Progenitor cell of endocrine pancreas (in vitro differentiated cells): ENCODE data around the gene RRH. TPM values are rescaled to one million over a fixed set of nuclear protein-coding genes. Genes with fewer than 3 reads are reported as not detected.

Experiments
- DNase-seq: peaks from one replicate; pipeline ENCODE4 v3.0.0; 2021; ENCODE audit warnings: low spot score; ENCODE audit not compliant: unreplicated experiment
- H3K27ac Mint-ChIP-seq: 2 replicates; pipeline ENCODE4 v1.8.0; 2021; ENCODE audit warnings: mild to moderate bottlenecking, moderate library complexity, mixed read lengths
- H3K27me3 Mint-ChIP-seq: 2 replicates; pipeline ENCODE4 v1.8.0; 2021; ENCODE audit warnings: mixed read lengths
- H3K36me3 Mint-ChIP-seq: 2 replicates; pipeline ENCODE4 v1.8.0; 2022; ENCODE audit warnings: mixed read lengths; ENCODE audit not compliant: insufficient read depth
- H3K4me1 Mint-ChIP-seq: 2 replicates; pipeline ENCODE4 v1.8.0; 2021; ENCODE audit warnings: low read depth, mixed read lengths
- H3K4me3 Mint-ChIP-seq: 2 replicates; pipeline ENCODE4 v1.8.0; 2021; ENCODE audit warnings: low read depth, mild to moderate bottlenecking, moderate library complexity, mixed read lengths
- H3K9me3 Mint-ChIP-seq: 2 replicates; pipeline ENCODE4 v1.8.0; 2021; ENCODE audit warnings: low read depth, mixed read lengths
- total RNA-seq: library from RNA; stranded (reverse); gene quantifications from 2 replicates; pipeline ENCODE4 v1.2.1, GENCODE V29; 2021
- TF ChIP-seq, protein P1 (sequence below): fragments of 200-600 bp; sonication (generic); IDR thresholded peaks from one replicate; pipeline ENCODE4 v1.5.0; 2021; ENCODE audit warnings: antibody characterized with exemption, mild to moderate bottlenecking; ENCODE audit not compliant: unreplicated experiment

Gene RRH
- total RNA-seq, 1 donor from 2014 or later: 0.57 TPM

DNA sequence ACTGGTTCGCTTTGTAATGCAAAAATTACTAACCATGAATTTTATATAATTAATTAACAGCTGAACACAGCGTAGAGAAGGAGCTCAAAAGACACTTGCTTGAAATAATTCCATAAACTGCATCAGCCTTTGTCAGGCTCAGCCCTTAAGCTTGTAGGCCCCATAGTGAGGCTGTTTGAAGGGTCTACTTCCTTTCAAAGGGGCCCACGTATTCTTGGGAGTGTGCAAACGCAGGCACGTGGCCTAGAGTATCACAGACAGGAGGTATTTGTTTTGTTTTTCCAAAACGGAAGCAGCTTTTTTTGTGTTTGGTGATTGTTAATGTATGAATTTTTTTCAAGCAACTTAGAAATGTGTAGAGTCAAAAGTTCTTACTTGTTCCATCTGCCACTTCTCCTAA, 59.3 kb downstream of the RRH start:
- TF ChIP-seq, protein P1, sequence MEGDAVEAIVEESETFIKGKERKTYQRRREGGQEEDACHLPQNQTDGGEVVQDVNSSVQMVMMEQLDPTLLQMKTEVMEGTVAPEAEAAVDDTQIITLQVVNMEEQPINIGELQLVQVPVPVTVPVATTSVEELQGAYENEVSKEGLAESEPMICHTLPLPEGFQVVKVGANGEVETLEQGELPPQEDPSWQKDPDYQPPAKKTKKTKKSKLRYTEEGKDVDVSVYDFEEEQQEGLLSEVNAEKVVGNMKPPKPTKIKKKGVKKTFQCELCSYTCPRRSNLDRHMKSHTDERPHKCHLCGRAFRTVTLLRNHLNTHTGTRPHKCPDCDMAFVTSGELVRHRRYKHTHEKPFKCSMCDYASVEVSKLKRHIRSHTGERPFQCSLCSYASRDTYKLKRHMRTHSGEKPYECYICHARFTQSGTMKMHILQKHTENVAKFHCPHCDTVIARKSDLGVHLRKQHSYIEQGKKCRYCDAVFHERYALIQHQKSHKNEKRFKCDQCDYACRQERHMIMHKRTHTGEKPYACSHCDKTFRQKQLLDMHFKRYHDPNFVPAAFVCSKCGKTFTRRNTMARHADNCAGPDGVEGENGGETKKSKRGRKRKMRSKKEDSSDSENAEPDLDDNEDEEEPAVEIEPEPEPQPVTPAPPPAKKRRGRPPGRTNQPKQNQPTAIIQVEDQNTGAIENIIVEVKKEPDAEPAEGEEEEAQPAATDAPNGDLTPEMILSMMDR: no peak
- Mint-ChIP-seq H3K9me3 (no peaks in the 10 kb centered on the region), H3K4me3 (no peak overlapping the region), H3K36me3 (no peaks in the 10 kb centered on the region), H3K4me1 (no peaks in the 10 kb centered on the region), H3K27ac (no peak overlapping the region), H3K27me3 (no peaks in the 10 kb centered on the region)
- DNase-seq: no peak

DNA sequence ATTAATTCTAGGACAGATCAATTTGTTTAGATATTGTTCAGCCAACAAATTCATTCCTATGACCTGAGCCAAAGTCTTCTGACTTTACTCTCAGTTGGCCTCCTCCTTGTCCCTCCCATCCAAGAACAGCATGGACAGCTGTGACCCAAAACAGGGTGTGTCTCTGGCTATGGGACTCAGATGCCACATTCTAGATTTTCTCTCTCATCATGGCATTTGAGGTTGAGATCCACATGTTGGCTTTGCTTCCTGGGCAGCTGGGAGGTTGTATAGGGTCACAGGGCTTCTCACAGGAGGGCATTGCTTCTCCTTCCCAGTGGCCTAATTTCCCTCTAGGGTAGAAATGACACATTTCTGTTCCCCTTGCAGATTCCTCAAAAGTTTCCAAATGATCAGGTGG, 62.3 kb downstream of the RRH start:
- no peak overlapping the region for H3K27ac Mint-ChIP-seq
- DNase-seq: no peak
- no peak overlapping the region for H3K4me3 Mint-ChIP-seq
- no peaks in the 10 kb centered on the region for H3K9me3 Mint-ChIP-seq
- no peaks in the 10 kb centered on the region for H3K4me1 Mint-ChIP-seq
- H3K27me3 Mint-ChIP-seq: no peaks in the 10 kb centered on the region
- TF ChIP-seq, protein P1: no peak
- H3K36me3 Mint-ChIP-seq: no peaks in the 10 kb centered on the region

Other genes with a start within 250 kb of the RRH start
- 61.0 and 68.2 TPM in 2 replicates for gene CASP6, start 124.5 kb upstream of the RRH start, total RNA-seq
- gene PLA2G12A, start 97.9 kb upstream of the RRH start, total RNA-seq: 47.6 and 54.7 TPM in 2 replicates
- gene CFI, start 26.0 kb upstream of the RRH start, total RNA-seq: 0.24 TPM in 1 of 2 replicates, not detected in the other
- 25.7 and 25.9 TPM in 2 replicates for gene GAR1, start 12.2 kb upstream of the RRH start, total RNA-seq
- gene LRIT3, start 20.1 kb downstream of the RRH start, total RNA-seq: 0.17 and 0.31 TPM in 2 replicates
- gene EGF, start 84.9 kb downstream of the RRH start, total RNA-seq: 0.36 and 0.47 TPM in 2 replicates